Body of pancreas (tissue), 4 donors: ENCODE data around the gene EXD3.

Experiments used
- CTCF ChIP-seq, 7 experiments: fragments of 450-650 bp in 4 of 7; fragments of 200-600 bp in 3 of 7; sonication (generic) in 3 of 7; IDR thresholded peaks; one replicate each; pipeline ENCODE4 v1.5.1; 2016 to 2019; ENCODE audit warnings: antibody characterized with exemption in 7 of 7
- POLR2A ChIP-seq, 3 donors: fragments of 450-650 bp; IDR thresholded peaks; one replicate each; pipeline ENCODE4 v1.6.1; 2016; ENCODE audit warnings: antibody characterized with exemption in 3 of 3, mild to moderate bottlenecking in 2 of 3

- TF ChIP-seq CTCF (IDR thresholded peaks at IDR 0.05) (no peak), POLR2A (IDR thresholded peaks at IDR 0.05) (no peak)
Observed at GRCh38 chr9:137313326-137313936, 109.5 kb downstream of the EXD3 start.
